SK-N-SH (cell line): Measurements from ENCODE around the gene KMT2C. TPM values are rescaled to one million over a fixed set of nuclear protein-coding genes. Genes with fewer than 3 reads are reported as not detected.
"Not testable (repeated sequence)": the region's sequence is repeated elsewhere in the genome, so short reads cannot be mapped to it uniquely, and the experiment has no call there.

Experiments used
- CTCF ChIA-PET: fragments of 300-600, 350-600 bp; formaldehyde crosslinking; extraction: SDS; loops from one replicate; lab custom pipeline; 2021; lab: Yijun Ruan, JAX
- POLR2A ChIA-PET: fragments of 350-600 bp; sonication (Branson Sonifier 250); formaldehyde crosslinking; extraction: SDS; loops from one replicate; lab custom pipeline; 2020; ENCODE audit warnings: antibody characterized with exemption, inconsistent platforms; lab: Yijun Ruan, JAX
- DNase-seq: peaks from one replicate; pipeline ENCODE4 v3.0.0; 2012
- H2AFZ ChIP-seq: fragments of 200-600 bp; sonication (generic); 2 replicates; pipeline ENCODE4 v1.8.1; 2016; ENCODE audit warnings: antibody characterized with exemption, mild to moderate bottlenecking, low read depth
- H3F3A ChIP-seq: fragments of 200-600 bp; sonication (generic); replicated peaks from 2 replicates; pipeline ENCODE3; 2016; ENCODE audit warnings: antibody characterized with exemption, mild to moderate bottlenecking; ENCODE audit not compliant: insufficient read depth
- H3K27ac ChIP-seq, 2 experiments: fragments of 200-500 bp in 1 of 2; fragments of 200-600 bp in 1 of 2; sonication (Bioruptor generic) in 1 of 2; sonication (generic), shearing (Covaris generic) in 1 of 2; 2 replicates each; pipeline versions ENCODE4 v1.5.1 to v1.6.1; 2014 to 2016; ENCODE audit warnings: low read depth in 2 of 2, inconsistent platforms in 1 of 2, low read length in 1 of 2, mild to moderate bottlenecking in 1 of 2, mixed read lengths in 1 of 2
- H3K27me3 ChIP-seq: fragments of 200-600 bp; sonication (generic), shearing (Covaris generic); 2 replicates; pipeline ENCODE4 v1.6.1; 2016; ENCODE audit warnings: mixed run types; ENCODE audit not compliant: insufficient read depth
- H3K36me3 ChIP-seq, 2 experiments: fragments of 200-500 bp in 1 of 2; fragments of 200-600 bp in 1 of 2; sonication (Bioruptor generic) in 1 of 2; sonication (generic) in 1 of 2; replicated peaks in 1 of 2; 2 replicates each; pipeline versions ENCODE3 to v1.5.1; 2014 to 2016; ENCODE audit warnings: low read length in 1 of 2, mild to moderate bottlenecking in 1 of 2; ENCODE audit not compliant: insufficient read depth in 2 of 2, control insufficient read depth in 1 of 2
- H3K4me1 ChIP-seq, 2 experiments: fragments of 200-500 bp in 1 of 2; fragments of 200-600 bp in 1 of 2; sonication (Bioruptor generic) in 1 of 2; sonication (generic), shearing (Covaris generic) in 1 of 2; 2 replicates each; pipeline versions ENCODE4 v1.5.1 to v1.6.1; 2014 to 2016; ENCODE audit warnings: low read depth in 1 of 2, low read length in 1 of 2, mixed run types in 1 of 2; ENCODE audit not compliant: insufficient read depth in 2 of 2, control insufficient read depth in 1 of 2
- H3K4me2 ChIP-seq: fragments of 200-600 bp; sonication (generic), shearing (Covaris generic); 2 replicates; pipeline ENCODE4 v1.6.1; 2017; ENCODE audit warnings: mixed run types
- H3K4me3 ChIP-seq, 2 experiments: fragments of 200-500 bp in 1 of 2; fragments of 200-600 bp in 1 of 2; sonication (Bioruptor generic) in 1 of 2; sonication (generic), shearing (Covaris generic) in 1 of 2; 2 replicates each; pipeline versions ENCODE4 v1.5.1 to v1.8.1; 2014 to 2016; ENCODE audit warnings: low read depth in 2 of 2, inconsistent platforms in 1 of 2, low read length in 1 of 2, mild to moderate bottlenecking in 1 of 2, mixed read lengths in 1 of 2, moderate library complexity in 1 of 2
- H3K79me2 ChIP-seq: fragments of 200-600 bp; sonication (generic); 2 replicates; pipeline ENCODE4 v1.8.1; 2017; ENCODE audit warnings: mild to moderate bottlenecking; ENCODE audit not compliant: insufficient read depth
- H3K9ac ChIP-seq: fragments of 200-600 bp; sonication (generic); 2 replicates; pipeline ENCODE4 v1.6.1; 2017; ENCODE audit warnings: mixed run types
- H3K9me2 ChIP-seq: fragments of 200-600 bp; sonication (generic); 2 replicates; pipeline ENCODE4 v1.6.1; 2017; ENCODE audit warnings: mixed run types
- H3K9me3 ChIP-seq: fragments of 200-600 bp; sonication (generic); 2 replicates; pipeline ENCODE4 v1.6.1; 2017; ENCODE audit warnings: mixed run types, mild to moderate bottlenecking, moderate library complexity
- H4K20me1 ChIP-seq: fragments of 200-600 bp; sonication (generic); 2 replicates; pipeline ENCODE4 v1.6.1; 2017; ENCODE audit warnings: mild to moderate bottlenecking, mixed run types; ENCODE audit not compliant: insufficient read depth
- MXI1 ChIP-seq: IDR thresholded peaks from 2 replicates; pipeline ENCODE4 v1.6.1; 2012; ENCODE audit warnings: mild to moderate bottlenecking, low read depth, low read length, improper control_type of control experiment
- NRF1 ChIP-seq: IDR thresholded peaks from 2 replicates; pipeline ENCODE4 v1.6.1; 2012; ENCODE audit warnings: low read depth, mild to moderate bottlenecking, low read length
- RCOR1 ChIP-seq: fragments of 150-350 bp; IDR thresholded peaks from 2 replicates; pipeline ENCODE4 v1.6.1; 2017; ENCODE audit warnings: antibody characterized with exemption, low read length
- TAF1 ChIP-seq: IDR thresholded peaks from 2 replicates; pipeline ENCODE4 v1.6.1; 2012; ENCODE audit warnings: low read depth, mild to moderate bottlenecking, low read length, moderate library complexity, borderline replicate concordance
- WGBS: methylation state at CpG from one replicate; pipeline ENCODE4 v1.1.6; 2017; ENCODE audit warnings: low lambda C conversion rate; 5-methylcytosine and 5-hydroxymethylcytosine counted together
- polyA plus RNA-seq, 3 experiments: library from polyadenylated mRNA; depleted of rRNA; stranded (reverse); fragments of >200 nt; gene quantifications; 2 replicates each; pipeline ENCODE4 v1.2.3, GENCODE V29; 2012
- TF ChIP-seq, protein P1 (sequence below): IDR thresholded peaks from 2 replicates; pipeline ENCODE4; 2012
- TF ChIP-seq, protein P2 (sequence below): IDR thresholded peaks from 2 replicates; pipeline ENCODE4 v1.4.0; 2012; ENCODE audit warnings: low read depth
- TF ChIP-seq, protein P3 (sequence below): fragments of 200-600 bp; sonication (generic); IDR thresholded peaks from 2 replicates; pipeline ENCODE4 v1.6.1; 2017; ENCODE audit warnings: antibody characterized with exemption, mild to moderate bottlenecking, moderate library complexity

The KMT2C gene
- polyA plus RNA-seq, 1 of the 3 experiments (the other 2 are of a cell fraction), result 8.0 TPM

GRCh38 chr7:152436111-152436930 is 518 bp upstream of the KMT2C start (continued):
- TF ChIP-seq, protein P1, sequence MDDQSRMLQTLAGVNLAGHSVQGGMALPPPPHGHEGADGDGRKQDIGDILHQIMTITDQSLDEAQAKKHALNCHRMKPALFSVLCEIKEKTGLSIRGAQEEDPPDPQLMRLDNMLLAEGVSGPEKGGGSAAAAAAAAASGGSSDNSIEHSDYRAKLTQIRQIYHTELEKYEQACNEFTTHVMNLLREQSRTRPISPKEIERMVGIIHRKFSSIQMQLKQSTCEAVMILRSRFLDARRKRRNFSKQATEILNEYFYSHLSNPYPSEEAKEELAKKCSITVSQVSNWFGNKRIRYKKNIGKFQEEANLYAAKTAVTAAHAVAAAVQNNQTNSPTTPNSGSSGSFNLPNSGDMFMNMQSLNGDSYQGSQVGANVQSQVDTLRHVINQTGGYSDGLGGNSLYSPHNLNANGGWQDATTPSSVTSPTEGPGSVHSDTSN, result peak; percentile 55

DNA sequence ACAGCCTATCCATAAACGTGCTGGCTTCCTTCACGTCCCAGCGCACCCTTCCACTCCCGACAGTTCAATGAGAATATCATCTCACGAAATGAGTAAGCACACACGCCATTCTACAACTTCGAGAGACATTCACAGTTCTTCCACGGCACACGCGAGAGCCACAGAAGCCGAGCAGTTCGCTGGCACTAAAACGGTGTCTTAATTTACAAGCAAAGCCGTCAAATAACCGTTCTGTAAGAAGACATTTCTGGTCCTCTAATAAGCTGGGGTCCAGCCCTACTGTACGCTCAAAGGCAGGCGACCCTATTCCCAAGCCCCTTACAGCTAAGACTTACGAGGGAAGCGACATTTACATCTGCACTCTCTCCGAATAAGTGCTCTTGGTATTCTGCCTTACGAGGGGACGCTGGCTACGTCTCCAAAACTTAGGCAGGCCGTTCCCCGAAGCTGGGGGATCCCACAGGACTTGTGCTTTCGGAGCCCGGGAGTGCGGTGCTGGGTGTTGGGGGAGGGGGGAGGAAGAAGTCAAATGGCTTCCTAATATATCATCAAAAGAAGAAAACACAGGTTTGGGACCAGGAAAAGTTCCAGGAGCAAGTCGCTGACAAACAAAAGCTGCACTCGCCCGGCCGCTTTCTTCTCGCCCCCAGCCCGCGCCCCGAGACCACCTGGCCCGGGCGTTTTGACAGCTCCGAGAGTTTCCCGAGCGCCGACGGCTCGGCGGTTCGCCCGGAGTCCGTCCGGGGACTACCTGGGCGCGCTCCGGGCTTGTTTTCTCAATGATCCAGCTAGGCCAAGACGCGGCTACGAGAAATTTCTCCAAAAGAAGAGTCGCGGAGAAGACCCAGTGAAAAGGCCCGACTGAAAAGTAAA is 1.1 kb downstream of the KMT2C start:
- H3K27me3 ChIP-seq, result not testable (repeated sequence)
- TF ChIP-seq, protein P2, sequence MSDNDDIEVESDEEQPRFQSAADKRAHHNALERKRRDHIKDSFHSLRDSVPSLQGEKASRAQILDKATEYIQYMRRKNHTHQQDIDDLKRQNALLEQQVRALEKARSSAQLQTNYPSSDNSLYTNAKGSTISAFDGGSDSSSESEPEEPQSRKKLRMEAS, result peak; percentile 62; the same call in 1 of the 2 replicates
- 0 out of 2 replicates have a peak, but pooled peaks have one; percentile 5 for TF ChIP-seq TAF1
- peak; percentile 34; the same call in 1 of the 2 replicates for TF ChIP-seq MXI1
- TF ChIP-seq, all 33 proteins: peak for 3; not testable (repeated sequence) for 30
- peaks cover 58% of the 10 kb centered on the region for H3K79me2 ChIP-seq
- not testable (repeated sequence) for H3K9me2 ChIP-seq, H3K9me3 ChIP-seq, H3K36me3 ChIP-seq
- peak overlapping the region; percentile 96 for H3K4me2 ChIP-seq
- peak overlapping the region; percentile 80 for H3K9ac ChIP-seq
- H3K4me1 ChIP-seq, result peaks cover 8 to 11% of the 10 kb centered on the region in 2 experiments
- peak overlapping the region; percentile 69 to 87 for H3K27ac ChIP-seq
- peaks cover 18% of the 10 kb centered on the region for H3F3A ChIP-seq
- H2AFZ ChIP-seq, result peak overlapping the region; percentile 54; the same call in 1 of the 2 replicates
- peak overlapping the region; percentile 86 to 98 for H3K4me3 ChIP-seq
- WGBS, result 2% methylated on average over 57 of the region's 58 CpGs
- peaks cover 52% of the 10 kb centered on the region for H4K20me1 ChIP-seq
- DNase-seq, result peak; percentile 35
- CTCF ChIA-PET, result interaction anchor here (0.7 to 2.8 kb wide), 4 partner anchors 29 to 272 kb away, joined by 3 to 9 read pairs (median 6); no protein-coding TSS in a partner anchor
- POLR2A ChIA-PET, result interaction anchor here (1.2 kb wide), 1 partner anchor 29 kb away, joined by 4 read pairs; no protein-coding TSS in a partner anchor

- H4K20me1 ChIP-seq, result peaks cover 60% of the 10 kb centered on the region
- H3K4me3 ChIP-seq, result peak overlapping the region; percentile 86 to 98
- DNase-seq, H3K9me2 ChIP-seq, H2AFZ ChIP-seq, H3K27me3 ChIP-seq, H3K9me3 ChIP-seq, H3K36me3 ChIP-seq: not testable (repeated sequence)
- H3K4me1 ChIP-seq, result peaks cover 11% of the 10 kb centered on the region in 2 experiments
- WGBS, result 18% methylated on average over 15 of the region's 15 CpGs
- H3K79me2 ChIP-seq, result peaks cover 66% of the 10 kb centered on the region
- peaks cover 18% of the 10 kb centered on the region for H3F3A ChIP-seq
- H3K9ac ChIP-seq, result peak overlapping the region; percentile 80
- TF ChIP-seq, protein P3, sequence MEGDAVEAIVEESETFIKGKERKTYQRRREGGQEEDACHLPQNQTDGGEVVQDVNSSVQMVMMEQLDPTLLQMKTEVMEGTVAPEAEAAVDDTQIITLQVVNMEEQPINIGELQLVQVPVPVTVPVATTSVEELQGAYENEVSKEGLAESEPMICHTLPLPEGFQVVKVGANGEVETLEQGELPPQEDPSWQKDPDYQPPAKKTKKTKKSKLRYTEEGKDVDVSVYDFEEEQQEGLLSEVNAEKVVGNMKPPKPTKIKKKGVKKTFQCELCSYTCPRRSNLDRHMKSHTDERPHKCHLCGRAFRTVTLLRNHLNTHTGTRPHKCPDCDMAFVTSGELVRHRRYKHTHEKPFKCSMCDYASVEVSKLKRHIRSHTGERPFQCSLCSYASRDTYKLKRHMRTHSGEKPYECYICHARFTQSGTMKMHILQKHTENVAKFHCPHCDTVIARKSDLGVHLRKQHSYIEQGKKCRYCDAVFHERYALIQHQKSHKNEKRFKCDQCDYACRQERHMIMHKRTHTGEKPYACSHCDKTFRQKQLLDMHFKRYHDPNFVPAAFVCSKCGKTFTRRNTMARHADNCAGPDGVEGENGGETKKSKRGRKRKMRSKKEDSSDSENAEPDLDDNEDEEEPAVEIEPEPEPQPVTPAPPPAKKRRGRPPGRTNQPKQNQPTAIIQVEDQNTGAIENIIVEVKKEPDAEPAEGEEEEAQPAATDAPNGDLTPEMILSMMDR, result peak; percentile 23; the same call in 1 of the 2 replicates
- TF ChIP-seq RCOR1 (0 out of 2 replicates have a peak, but pooled peaks have one; percentile 21), MXI1 (peak; percentile 52; the same call in 1 of the 2 replicates), NRF1 (peak; percentile 49; the same call in 1 of the 2 replicates)
- peak overlapping the region; percentile 96 for H3K4me2 ChIP-seq
- POLR2A ChIA-PET, result interaction anchor here (0.6 to 1.2 kb wide), 3 partner anchors 12 to 31 kb away, joined by 3 to 4 read pairs (median 3); no protein-coding TSS in a partner anchor
- H3K27ac ChIP-seq, result peak overlapping the region; percentile 69 to 87
- CTCF ChIA-PET, result interaction anchor here (0.7 to 2.8 kb wide), 6 partner anchors 12 to 273 kb away, joined by 3 to 9 read pairs (median 4); no protein-coding TSS in a partner anchor
These were observed 1.9 kb downstream of the KMT2C start for GRCh38 chr7:152433721-152434490.

- WGBS, result 98% methylated on average over 10 of the region's 10 CpGs
- Histone ChIP-seq H3K27ac (peak overlapping the region in 1 of 2 experiments; percentile 69; a peak in 1 of 4 replicates), H3K4me3 (peak overlapping the region in 1 of 2 experiments; percentile 98; a peak in 3 of 4 replicates), H3K9ac (0 out of 2 replicates have a peak overlapping the region, but pooled peaks have one; percentile 80), H3K79me2 (peaks cover 78% of the 10 kb centered on the region), H4K20me1 (peaks cover 72% of the 10 kb centered on the region), H3F3A (peaks cover 18% of the 10 kb centered on the region), H3K4me2 (peak overlapping the region; percentile 96), H3K4me1 (peaks cover 11 to 14% of the 10 kb centered on the region in 2 experiments)
- H3K36me3 ChIP-seq, H3K9me3 ChIP-seq, H3K27me3 ChIP-seq, H2AFZ ChIP-seq, POLR2A ChIA-PET, DNase-seq, H3K9me2 ChIP-seq: not testable (repeated sequence)
- CTCF ChIA-PET, result interaction anchor here (1.0 to 1.2 kb wide), 3 partner anchors 11 to 93 kb away, joined by 3 to 4 read pairs (median 3); no protein-coding TSS in a partner anchor
These were observed 3.1 kb downstream of the KMT2C start for GRCh38 chr7:152432735-152433134.
